ENCODE measurements around the gene TUBGCP4. TPM values are rescaled to one million over a fixed set of nuclear protein-coding genes. Genes with fewer than 3 reads are reported as not detected.

Gene TUBGCP4
- total and polyA plus RNA-seq, 9 of the 15 experiments (the other 6 are each of a cell fraction or from before 2014, with no cell fraction given): 10.7 to 50.2 (median 29.6) TPM

DNA sequence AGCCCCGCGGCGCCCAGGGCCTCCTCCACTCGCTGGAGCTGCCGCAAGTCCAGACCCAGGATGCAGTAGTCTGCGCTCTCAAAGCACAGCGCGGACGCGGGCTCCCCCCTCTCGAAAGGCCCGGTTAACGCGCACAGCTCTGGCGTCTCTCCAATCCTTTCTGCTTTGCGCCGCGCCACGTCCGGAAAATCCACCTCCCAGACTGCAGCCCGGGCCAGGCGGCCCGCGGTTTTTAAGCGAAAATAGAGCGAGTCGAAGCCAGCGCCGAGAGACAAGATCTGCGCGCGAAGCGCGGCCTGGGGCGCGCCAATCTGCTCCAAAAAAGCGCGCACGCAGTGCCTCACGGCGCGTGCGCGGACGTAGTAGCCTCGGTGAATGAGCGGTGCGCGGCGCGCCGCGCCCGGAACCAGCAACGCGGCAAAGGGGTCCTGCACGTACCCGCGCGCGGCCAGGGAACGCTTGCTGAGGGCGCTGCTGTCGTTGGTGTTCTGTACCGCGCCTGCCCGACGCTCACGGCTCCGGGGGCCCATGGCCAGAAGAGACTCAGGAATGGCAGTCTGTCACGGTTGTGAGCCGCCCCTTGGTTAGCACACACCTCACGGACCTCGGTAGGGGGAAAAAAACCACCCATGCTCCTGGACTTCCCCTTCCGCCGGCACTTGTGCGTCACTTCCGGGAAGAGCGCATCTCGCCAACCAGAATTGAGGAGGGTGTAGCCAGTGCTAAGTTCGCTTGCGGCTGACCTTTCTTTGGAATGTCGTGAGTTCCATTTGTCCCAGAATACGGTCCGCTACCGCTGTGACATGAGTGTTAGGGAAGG, 40.7 kb upstream of the TUBGCP4 start, which contains the start of gene LCMT2 (continued):
- TF ChIP-seq TEAD1 (CRISPR knock-in tag; IDR thresholded peaks at IDR 0.05) (peak in 1 of 2 experiments; percentile 76; a peak in 2 of 4 replicates), MCM5 (IDR thresholded peaks at IDR 0.05; ENCODE audit: low read depth) (no peak), ERF (CRISPR knock-in tag; IDR thresholded peaks at IDR 0.05) (no peak), EWSR1 (IDR thresholded peaks at IDR 0.05; ENCODE audit: borderline replicate concordance, low read depth, partially characterized antibody) (no peak), DACH1 (IDR thresholded peaks at IDR 0.05; ENCODE audit: partially characterized antibody) (no peak), NONO (IDR thresholded peaks at IDR 0.05; ENCODE audit: low read depth in 2 of 2, low read length in 1 of 2) (peak in 1 of 2 experiments; percentile 59; a peak in 1 of 4 replicates), KAT8 (IDR thresholded peaks at IDR 0.05; ENCODE audit: low read depth) (no peak)
- TF ChIP-seq, protein P1, sequence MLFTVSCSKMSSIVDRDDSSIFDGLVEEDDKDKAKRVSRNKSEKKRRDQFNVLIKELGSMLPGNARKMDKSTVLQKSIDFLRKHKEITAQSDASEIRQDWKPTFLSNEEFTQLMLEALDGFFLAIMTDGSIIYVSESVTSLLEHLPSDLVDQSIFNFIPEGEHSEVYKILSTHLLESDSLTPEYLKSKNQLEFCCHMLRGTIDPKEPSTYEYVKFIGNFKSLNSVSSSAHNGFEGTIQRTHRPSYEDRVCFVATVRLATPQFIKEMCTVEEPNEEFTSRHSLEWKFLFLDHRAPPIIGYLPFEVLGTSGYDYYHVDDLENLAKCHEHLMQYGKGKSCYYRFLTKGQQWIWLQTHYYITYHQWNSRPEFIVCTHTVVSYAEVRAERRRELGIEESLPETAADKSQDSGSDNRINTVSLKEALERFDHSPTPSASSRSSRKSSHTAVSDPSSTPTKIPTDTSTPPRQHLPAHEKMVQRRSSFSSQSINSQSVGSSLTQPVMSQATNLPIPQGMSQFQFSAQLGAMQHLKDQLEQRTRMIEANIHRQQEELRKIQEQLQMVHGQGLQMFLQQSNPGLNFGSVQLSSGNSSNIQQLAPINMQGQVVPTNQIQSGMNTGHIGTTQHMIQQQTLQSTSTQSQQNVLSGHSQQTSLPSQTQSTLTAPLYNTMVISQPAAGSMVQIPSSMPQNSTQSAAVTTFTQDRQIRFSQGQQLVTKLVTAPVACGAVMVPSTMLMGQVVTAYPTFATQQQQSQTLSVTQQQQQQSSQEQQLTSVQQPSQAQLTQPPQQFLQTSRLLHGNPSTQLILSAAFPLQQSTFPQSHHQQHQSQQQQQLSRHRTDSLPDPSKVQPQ (CRISPR knock-in tag; IDR thresholded peaks at IDR 0.05; ENCODE audit: borderline replicate concordance): no peak
- TF ChIP-seq, protein P2, sequence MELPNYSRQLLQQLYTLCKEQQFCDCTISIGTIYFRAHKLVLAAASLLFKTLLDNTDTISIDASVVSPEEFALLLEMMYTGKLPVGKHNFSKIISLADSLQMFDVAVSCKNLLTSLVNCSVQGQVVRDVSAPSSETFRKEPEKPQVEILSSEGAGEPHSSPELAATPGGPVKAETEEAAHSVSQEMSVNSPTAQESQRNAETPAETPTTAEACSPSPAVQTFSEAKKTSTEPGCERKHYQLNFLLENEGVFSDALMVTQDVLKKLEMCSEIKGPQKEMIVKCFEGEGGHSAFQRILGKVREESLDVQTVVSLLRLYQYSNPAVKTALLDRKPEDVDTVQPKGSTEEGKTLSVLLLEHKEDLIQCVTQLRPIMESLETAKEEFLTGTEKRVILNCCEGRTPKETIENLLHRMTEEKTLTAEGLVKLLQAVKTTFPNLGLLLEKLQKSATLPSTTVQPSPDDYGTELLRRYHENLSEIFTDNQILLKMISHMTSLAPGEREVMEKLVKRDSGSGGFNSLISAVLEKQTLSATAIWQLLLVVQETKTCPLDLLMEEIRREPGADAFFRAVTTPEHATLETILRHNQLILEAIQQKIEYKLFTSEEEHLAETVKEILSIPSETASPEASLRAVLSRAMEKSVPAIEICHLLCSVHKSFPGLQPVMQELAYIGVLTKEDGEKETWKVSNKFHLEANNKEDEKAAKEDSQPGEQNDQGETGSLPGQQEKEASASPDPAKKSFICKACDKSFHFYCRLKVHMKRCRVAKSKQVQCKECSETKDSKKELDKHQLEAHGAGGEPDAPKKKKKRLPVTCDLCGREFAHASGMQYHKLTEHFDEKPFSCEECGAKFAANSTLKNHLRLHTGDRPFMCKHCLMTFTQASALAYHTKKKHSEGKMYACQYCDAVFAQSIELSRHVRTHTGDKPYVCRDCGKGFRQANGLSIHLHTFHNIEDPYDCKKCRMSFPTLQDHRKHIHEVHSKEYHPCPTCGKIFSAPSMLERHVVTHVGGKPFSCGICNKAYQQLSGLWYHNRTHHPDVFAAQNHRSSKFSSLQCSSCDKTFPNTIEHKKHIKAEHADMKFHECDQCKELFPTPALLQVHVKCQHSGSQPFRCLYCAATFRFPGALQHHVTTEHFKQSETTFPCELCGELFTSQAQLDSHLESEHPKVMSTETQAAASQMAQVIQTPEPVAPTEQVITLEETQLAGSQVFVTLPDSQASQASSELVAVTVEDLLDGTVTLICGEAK (IDR thresholded peaks at IDR 0.05): peak; percentile 97
- TF ChIP-seq, protein P2 (CRISPR knock-in tag; IDR thresholded peaks at IDR 0.05): no peak
- TF ChIP-seq, protein P3, sequence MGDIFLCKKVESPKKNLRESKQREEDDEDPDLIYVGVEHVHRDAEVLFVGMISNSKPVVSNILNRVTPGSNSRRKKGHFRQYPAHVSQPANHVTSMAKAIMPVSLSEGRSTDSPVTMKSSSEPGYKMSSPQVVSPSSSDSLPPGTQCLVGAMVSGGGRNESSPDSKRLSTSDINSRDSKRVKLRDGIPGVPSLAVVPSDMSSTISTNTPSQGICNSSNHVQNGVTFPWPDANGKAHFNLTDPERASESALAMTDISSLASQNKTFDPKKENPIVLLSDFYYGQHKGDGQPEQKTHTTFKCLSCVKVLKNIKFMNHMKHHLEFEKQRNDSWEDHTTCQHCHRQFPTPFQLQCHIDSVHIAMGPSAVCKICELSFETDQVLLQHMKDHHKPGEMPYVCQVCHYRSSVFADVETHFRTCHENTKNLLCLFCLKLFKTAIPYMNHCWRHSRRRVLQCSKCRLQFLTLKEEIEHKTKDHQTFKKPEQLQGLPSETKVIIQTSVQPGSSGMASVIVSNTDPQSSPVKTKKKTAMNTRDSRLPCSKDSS (IDR thresholded peaks at IDR 0.05; ENCODE audit: low read depth, partially characterized antibody): no peak

Data from K562 (cell line).